ENCODE data around the gene BCL11A. TPM values are rescaled to one million over a fixed set of nuclear protein-coding genes. Genes with fewer than 3 reads are reported as not detected.
A peak's percentile ranks its signal among the peaks of the same experiment; 100 is the strongest.

BCL11A gene
- total RNA-seq, 1 experiment from 2014 or later: 91.4 TPM

- no peak for TF ChIP-seq CTCF (conservative IDR thresholded peaks at IDR 0.05)
- peaks cover 24 to 63% (median 49%) of the 10 kb centered on the region in 3 experiments; a peak in 6 of 7 replicates for H3K36me3 Mint-ChIP-seq (ENCODE audit: insufficient read depth in 1 of 3, low read depth in 3 of 3)
- Histone ChIP-seq H3K27ac (ENCODE audit: insufficient read length, low read depth, low read length) (no peak overlapping the region), H4K91ac (ENCODE audit: insufficient read length, low read depth, low read length) (no peak overlapping the region), H4K8ac (replicated peaks; ENCODE audit: insufficient read length, low read depth, low read length) (no peak overlapping the region), H3K79me1 (ENCODE audit: insufficient read depth, low read depth, low read length, poor library complexity, severe bottlenecking) (peaks cover 13% of the 10 kb centered on the region), H3K4ac (ENCODE audit: low read depth, low read length) (no peak overlapping the region), H2BK5ac (ENCODE audit: insufficient read length, low read length) (no peak overlapping the region), H3K23ac (ENCODE audit: insufficient read length, low read depth, low read length) (no peak overlapping the region), H3T11ph (ENCODE audit: low read length) (no peak overlapping the region), H3K79me2 (ENCODE audit: insufficient read depth, low read length) (peaks cover 14% of the 10 kb centered on the region; the same call in 1 of the 2 replicates), H2BK12ac (ENCODE audit: insufficient read length, low read depth, low read length) (no peak overlapping the region), H4K5ac (ENCODE audit: insufficient read length, low read depth, low read length) (no peak overlapping the region), H3K18ac (ENCODE audit: insufficient read length, low read depth, low read length) (no peak overlapping the region), H2BK120ac (ENCODE audit: low read depth, low read length, poor library complexity, severe bottlenecking) (no peak overlapping the region), H4K20me1 (ENCODE audit: control insufficient read depth, insufficient read depth, insufficient read length) (no peaks in the 10 kb centered on the region), H3K27me3 (ENCODE audit: insufficient read depth, low read length) (no peaks in the 10 kb centered on the region), H2BK15ac (ENCODE audit: low read depth, low read length) (no peak overlapping the region), H2AFZ (ENCODE audit: low read length) (no peak overlapping the region), H3K9me3 (ENCODE audit: control insufficient read depth, low read depth, low read length) (no peaks in the 10 kb centered on the region), H2AK5ac (ENCODE audit: insufficient read length, low read length) (no peak overlapping the region), H3K9ac (ENCODE audit: extremely low read depth, insufficient read length, low read length) (no peak overlapping the region), H3K4me2 (ENCODE audit: insufficient read depth, insufficient read length, low read length) (no peak overlapping the region), H3K23me2 (ENCODE audit: insufficient read length, low read depth, low read length, poor library complexity, severe bottlenecking) (no peaks in the 10 kb centered on the region), H3K14ac (ENCODE audit: insufficient read depth, low read length) (no peak overlapping the region), H3K56ac (ENCODE audit: insufficient read length, low read depth, low read length) (no peak overlapping the region), H2BK20ac (ENCODE audit: low read depth, low read length, poor library complexity, severe bottlenecking) (no peak overlapping the region), H3K4me1 (ENCODE audit: insufficient read depth, low read length) (peaks cover 20% of the 10 kb centered on the region)
- no CpG with 5 or more reads among the region's 3 CpGs for WGBS (ENCODE audit: extremely low coverage, insufficient read length, low lambda C conversion rate)
- H3K9me3 Mint-ChIP-seq: no peaks in the 10 kb centered on the region
- peak overlapping the region in 1 of 3 experiments; percentile 33; a peak in 1 of 7 replicates for H3K27ac Mint-ChIP-seq
- H3K4me3 Mint-ChIP-seq: no peak overlapping the region
- no peak for DNase-seq
- no peaks in the 10 kb centered on the region for H3K27me3 Mint-ChIP-seq (ENCODE audit: low read depth)
- H3K4me1 Mint-ChIP-seq: peaks cover 80 to 81% of the 10 kb centered on the region in 2 experiments
These were observed 12.3 kb downstream of the BCL11A start for GRCh38 chr2:60541056-60541651.
